A172 (cell line): ENCODE results near the gene SLAIN1. TPM values are rescaled to one million over a fixed set of nuclear protein-coding genes. Genes with fewer than 3 reads are reported as not detected.

Source experiments
- DNase-seq: peaks from one replicate; pipeline ENCODE4 v3.0.0-alpha.2; 2015; ENCODE audit warnings: low spot score
- total RNA-seq: library from RNA; depleted of rRNA; stranded (reverse); fragments of >200 nt; shearing (Covaris generic); gene quantifications from 2 replicates; pipeline ENCODE4 v1.2.3, GENCODE V29; 2014

The SLAIN1 gene
- total RNA-seq, 1 experiment from 2014 or later: 0.03 TPM

DNA sequence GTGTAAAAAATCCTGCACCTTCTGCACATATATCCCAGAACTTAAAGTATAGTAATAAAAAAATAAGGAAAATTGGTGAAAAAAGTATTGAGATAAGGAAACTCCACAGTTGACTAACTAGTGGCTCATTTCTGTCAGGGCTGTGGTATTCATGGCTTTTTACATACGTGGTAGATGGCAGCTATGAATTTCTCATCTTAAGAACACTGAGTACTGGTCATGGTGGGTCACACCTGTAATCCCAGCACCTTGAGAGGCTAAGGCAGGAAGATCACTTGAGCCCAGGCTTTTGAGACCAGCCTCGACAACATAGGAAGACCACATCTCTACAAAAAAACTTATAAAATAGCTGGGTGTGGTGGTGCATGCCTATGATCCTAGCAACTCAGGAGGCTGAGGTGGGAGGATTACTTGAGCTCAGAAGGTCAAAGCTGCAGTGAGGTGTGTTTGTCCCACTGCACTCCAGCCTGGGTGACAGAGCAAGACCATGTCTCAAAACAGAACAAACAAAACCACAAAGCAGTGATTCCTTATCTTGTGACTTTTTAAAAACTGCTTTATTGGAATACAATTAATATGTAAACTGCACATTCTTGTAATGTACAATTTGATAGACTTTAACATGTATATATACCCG lies 16.8 kb downstream of the SLAIN1 start:
- DNase-seq: no peak

DNA sequence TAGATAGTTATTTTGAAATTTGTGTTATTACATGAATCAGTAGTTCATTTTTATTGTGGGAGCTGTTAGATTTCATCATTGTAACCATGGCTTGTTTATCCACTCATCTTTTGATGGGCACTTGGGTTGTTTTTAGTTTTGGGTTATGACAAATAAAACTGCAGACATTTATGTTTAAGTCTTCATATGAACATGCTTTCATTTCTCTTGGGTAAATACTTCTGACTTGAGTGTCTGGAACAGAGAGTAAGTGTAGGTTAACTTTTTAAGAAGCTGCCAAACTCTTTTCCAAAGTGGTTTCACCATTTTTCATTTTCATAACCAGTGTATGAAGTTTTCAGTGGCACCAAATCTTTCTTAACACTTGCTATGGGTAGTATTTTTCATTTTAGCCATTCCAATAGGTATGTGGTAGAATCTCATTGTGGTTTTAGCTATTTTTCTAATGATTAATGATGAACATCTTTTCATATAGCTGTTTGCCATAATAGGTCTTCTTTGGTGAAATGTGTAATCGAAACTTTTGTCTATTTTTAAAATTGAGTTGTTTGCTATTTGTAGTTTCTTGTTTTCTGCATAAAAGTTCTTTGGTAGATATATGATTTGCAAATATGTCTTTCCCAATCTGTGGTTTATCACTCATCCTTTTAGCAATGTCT lies 17.9 kb downstream of the SLAIN1 start:
- no peak for DNase-seq

DNA sequence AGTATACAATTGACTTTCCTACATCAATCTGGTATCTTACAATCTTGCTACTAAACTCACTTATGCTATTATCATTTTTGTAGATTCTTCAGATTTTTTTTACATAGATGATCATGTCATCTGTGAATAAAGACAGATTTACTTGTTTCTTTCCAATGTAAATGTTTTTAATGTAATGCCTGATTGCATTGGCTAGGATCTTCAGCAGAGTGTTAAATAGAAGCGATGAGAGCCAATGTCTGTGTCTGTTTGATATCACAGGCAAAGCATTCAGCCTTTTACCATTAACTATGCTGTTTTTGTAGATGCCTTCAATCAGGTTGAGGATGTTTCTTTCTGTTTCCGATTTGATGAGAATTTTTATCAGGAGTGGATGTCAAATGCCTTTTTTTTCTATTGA lies 19.2 kb downstream of the SLAIN1 start:
- DNase-seq: no peak

DNA sequence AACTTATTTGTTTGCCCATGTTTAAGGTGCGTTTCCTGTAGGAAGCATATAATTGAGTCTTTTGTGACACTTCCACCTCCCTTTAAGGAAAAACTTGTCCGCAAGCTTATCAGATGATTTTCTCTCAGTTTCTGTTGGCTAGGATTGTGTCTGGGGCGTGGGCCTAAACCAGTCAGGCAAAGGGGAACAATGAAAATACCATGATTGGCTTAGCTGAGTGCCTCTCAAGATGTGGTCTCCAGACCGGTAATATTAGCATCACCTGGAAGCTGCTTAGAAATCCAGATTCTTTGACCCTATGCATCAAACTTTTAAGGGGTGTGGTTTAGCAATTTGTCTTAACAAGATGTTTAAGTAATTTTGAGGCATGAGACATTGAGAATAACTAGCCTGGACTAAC lies 20.0 kb downstream of the SLAIN1 start:
- no peak for DNase-seq

DNA sequence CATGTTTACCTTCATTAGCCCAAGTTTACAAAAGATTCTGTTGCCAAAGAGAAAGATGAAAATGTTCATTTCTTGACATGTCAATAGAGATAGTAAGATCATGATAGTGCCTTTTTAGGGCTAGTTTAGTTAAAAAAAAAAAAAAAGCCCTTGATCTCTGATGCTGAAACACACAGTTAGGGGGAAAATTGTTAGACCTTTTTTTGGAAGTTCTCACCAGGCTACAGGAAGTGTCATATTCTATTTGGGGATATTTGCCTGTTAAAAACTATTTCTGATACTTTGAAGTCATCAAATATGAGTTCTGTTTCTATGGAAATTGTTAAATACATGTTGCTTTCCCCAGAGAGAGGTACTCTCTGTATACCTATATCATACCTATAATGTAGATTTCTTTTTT lies 21.6 kb downstream of the SLAIN1 start:
- DNase-seq: no peak

DNA sequence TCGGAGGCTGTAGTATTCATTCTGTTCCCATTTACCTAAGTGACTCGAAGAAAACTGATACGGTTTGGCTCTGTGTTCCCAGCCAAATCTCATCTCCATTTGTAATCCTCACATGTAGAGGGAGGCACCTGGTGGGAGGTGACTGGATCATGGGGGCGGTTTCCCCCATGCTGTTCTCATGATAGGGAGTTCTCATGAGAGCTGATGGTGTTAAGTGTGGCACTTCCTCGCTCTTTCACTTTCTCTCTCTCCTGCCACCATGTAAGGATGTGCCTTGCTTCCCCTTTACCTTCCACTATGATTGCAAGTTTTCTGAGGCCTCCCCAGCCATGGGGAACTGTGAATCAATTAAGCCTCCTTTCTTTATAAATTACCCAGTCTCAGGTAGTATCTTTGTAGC lies 23.5 kb downstream of the SLAIN1 start:
- no peak for DNase-seq

DNA sequence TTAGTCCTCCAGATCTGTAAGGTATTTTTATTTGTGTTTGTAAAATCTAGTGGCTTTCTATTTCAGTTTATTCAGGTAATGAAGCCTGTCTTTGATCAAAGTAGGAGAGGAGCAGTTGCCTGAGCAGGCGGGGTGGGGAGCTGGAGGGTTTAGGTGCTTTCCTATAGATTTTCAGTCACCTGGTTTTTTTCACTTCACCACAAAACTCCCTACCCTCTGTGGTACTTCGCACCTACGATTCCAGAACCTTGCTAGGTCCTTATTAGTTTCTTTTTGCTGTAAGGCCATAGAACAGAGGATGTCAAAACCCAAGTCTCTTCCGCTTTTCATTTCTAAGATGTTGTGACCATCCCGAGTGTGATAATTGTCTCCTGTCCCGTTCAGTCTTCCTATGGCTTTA lies 26.6 kb downstream of the SLAIN1 start:
- no peak for DNase-seq

DNA sequence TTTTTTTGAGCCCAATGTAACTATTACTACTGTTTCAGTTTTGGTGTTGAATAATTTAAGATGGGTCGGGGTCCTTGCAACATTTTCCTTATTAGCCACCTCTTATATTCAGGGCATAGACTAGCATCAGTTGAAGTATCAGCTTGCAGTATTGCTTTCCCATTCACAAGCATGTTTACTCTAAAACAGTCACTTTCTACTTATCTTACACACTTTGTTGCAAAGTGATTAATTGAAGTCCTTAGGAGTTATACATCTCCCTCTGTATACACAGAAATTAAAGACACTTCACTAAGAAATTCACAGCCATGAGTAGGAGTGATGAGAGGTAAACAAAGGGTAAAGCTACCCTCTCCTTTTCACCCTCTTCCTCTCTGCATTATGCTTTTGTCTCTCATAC lies 27.6 kb downstream of the SLAIN1 start:
- no peak for DNase-seq

DNA sequence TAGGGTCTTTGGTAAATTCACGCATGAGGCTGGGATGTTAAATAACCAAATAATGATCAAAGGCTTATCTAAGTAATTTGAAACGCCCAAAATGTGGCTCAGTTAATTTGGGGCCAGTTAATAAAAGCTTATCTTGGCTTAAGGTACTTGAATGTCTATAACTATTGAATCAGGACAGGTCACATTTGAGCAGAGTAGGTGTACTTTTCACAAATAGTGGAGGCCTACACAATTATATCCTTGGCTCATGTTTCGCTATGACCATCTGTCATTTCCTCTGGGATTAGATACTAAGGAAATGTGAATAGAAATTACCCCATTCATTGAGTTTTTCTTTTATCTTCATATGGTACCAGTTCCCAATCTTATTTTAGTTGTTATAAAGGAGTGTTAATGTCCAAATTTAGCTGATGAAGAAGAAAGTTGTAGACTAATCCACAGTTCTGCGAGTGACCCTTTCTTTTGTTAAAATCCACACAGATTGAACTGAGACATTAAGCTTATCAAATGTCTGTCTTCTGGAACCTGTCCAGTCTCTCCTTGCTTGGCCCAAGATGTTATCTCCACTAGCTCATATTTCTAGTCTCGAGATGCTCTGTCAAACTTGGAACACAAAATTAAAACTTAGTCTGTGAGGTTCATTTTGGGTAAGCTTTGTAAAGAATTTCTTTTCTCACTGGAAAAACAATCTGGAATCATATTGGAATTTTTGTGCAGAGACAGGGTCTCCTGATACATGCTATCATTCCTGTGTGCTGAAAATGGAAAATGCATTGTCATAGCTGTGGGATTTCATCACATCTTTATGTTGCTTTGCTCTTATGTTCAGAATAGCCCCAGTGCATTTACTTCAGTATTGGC lies 31.0 kb downstream of the SLAIN1 start:
- DNase-seq: no peak

DNA sequence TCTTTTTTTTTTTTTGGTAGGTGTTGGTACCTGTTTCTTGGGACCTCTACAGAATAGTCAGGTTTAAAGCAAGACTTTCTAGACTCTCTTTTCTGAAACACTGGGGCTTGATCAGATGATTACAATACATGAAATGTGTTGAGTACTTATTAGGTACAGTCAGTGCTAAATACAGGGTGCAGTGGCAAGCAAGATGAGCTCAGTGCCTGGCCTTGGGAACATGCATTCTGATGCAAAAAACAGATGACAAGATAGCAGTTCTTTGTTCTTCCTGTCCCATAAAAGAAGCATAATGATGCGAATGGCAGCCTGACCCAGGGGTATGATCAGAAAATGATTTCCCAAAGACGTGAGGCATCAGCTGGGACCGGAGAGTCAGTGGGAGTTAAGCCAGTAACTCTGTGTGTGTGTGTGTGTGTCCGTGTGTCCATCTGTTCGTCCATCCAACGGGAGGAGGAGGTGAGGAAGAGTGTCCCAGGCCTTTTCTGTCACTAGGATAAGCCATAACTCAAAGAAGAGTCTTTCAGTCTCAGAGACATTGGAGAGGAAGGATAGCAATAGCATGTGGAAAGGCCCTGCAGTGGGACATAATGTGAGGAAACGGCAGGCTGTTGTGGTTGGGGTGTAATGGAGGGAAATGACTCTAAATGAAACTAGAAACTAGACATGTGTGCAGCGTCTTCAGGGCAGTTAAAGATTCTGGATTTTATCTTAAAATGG lies 32.2 kb downstream of the SLAIN1 start:
- no peak for DNase-seq

DNA sequence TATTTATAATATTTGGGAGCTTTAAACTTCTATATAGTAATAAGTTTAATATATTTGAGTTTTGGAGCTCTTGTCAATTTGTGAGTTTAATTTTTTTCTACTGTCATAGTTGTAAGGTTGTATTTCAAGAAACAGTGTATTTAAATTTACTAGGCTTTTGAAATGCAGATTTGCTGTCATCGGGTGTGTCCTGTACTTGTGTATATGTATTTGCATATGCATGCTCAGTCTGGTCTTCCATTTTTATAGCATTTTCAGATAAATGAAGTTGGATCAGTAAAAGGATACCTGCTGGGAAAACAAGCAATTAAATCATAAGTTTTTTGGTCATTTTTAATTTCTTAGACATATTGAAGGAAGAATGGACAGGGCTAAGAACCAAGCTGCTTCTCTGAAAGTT lies 33.1 kb downstream of the SLAIN1 start:
- DNase-seq: no peak

DNA sequence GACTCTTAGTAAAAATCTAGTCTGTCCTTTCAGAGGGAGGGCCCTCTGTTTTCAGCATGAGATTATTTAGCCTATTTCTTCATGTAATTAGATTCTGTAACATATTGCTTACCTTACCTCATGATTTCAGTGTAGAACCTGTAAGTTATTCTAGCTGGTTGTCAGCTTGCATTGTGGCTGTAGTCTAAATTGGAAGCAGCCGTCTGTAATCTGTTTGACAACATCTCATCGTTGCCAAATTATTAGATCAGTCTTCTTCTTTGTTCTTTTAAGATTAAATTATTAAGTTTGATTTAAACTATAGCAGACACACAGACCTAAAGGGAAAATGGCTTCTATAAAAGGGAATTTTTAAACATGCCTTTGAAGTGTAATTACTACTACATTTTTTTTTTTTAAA lies 34.8 kb downstream of the SLAIN1 start:
- no peak for DNase-seq

DNA sequence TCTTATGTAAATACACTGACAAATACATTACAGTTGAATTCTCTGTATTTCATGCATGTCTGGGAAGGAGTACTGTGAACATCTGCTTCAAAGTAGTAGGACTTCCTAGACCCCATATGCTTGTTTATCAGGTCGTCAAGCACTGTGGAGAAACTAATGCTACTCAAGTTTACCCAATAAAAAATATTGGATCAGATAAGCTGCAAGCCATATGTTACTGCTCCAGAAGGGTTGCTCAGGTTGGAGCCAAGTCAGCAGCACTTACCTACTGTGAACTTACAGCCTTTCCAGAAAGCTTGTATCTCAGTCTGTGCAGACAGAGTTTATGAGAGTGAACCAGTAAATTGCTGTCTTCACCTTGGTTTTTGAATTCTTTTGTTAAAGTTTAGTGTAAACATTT lies 36.2 kb downstream of the SLAIN1 start:
- no peak for DNase-seq

DNA sequence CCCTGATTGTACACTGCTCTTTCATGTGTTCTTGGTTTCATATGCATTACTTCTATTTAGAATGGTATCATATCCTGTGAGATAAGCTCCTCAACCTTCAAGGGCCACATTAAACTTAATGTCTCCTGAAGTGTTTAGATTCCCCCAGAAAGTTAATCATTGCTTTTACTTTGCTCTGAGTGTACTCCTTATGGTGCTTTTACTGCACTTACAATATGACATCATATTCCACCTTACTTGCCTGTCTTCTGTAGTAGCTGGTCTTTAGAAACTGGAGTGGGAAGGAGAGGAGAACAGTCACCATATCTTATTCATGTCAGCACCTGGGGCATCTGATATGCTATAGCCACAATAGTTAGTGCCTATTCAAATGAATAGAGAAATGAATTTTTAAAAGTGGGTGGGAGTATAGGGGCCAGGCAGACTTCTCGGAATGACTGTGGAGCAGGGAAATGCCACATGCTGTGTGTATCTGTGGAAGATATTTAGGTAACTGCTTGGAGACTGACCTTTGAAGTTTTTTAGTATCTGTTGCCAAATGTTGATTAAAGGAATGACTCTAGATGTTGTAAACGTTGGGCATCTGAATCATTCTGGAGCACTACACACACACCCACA lies 40.2 kb downstream of the SLAIN1 start:
- DNase-seq: no peak

DNA sequence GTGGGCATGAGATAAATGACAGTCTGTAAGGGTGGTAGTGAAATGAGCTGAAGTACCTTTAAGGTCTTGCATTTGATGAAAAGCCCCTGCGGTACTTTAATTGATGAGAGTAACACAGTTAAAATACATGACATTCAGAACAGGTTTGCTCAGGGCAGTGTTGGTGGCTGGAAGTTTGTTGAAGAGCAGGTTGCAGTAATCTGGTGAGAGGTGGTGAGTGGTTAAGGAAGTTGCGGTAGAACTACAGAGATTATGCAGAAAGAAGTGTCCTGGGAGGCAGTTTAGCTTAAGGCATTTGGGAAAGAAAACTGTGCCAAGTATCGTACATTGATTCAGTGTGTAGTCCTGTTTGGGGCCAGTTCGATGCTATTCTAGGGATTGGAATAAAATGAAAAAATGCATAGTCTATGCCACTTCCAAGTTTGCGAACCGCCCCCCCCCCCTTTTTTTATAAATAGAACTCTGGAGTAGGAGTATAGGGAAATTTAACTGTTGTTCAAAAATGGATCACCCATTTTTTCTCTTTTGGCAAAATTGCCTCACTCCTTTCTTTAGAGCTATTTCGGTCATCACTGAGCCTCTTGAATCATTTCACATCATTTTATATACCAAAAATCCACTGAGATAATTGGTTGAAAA lies 42.7 kb downstream of the SLAIN1 start:
- DNase-seq: no peak

DNA sequence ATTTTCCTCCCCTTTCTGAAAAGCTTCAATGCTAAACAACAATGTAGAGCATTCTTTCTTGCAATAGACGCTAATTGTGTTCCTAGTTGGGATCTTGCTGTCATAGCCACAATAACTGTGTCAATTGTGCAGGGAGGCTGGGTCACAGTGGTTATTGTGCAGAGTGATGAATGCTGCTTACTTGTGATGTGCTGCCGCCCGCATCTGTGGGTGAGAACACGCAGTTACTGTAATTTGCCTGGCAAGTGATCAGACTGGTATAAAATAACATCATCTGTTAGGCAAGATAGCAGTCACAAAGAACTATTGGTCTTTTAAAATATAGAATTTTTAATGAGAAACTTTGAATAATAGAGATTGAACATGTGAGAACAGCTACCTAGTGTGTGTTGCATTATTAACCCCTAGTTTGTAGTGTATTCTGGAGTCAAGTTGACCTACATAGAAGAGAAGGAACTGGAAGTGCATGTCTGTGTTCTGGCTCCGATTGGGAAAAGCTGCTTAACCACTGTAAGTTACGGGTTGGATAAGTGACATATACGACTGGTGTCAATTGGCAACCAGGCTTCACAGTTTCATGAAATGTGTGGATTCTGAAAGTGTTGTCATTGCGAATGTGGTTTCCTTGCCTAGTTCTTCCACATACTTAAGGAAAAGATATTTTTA lies 43.6 kb downstream of the SLAIN1 start:
- no peak for DNase-seq

DNA sequence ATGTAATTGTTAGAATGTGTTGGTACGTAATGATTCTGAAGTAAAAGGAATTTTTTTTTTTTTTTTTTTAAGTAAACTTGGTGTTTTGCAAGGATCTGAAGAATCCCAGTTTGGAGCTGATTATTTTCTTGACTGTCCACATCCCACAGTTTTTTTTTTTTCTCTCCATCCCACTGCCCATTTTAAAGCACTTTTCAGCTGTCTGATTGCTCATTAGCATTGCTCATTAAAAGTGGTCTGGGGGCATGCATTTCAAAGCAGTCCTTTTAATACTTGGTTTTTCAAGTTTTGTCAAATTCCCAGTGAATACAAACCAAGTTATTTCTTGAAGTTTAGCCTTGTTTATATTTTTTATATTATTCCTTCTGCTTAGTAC lies 44.1 kb downstream of the SLAIN1 start:
- DNase-seq: no peak

DNA sequence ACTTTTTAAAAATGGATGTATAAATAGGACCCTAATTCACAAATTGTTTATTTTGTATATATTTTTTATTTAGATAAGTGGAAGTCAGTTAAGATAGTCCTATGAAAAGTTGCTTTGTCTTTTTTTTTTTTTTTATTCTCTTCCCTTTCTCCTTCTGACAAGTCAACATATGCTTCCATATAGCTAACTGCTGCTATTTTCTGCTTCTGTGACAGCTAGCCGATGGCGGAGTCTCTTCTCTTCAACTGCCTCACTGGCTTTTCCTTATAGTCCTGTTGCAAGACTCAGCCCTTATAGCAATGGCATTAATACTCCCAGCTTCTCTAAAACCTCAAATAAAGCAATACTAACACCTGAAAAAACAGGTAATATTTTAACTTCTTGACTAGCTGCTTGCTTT lies 45.3 kb downstream of the SLAIN1 start:
- DNase-seq: no peak

DNA sequence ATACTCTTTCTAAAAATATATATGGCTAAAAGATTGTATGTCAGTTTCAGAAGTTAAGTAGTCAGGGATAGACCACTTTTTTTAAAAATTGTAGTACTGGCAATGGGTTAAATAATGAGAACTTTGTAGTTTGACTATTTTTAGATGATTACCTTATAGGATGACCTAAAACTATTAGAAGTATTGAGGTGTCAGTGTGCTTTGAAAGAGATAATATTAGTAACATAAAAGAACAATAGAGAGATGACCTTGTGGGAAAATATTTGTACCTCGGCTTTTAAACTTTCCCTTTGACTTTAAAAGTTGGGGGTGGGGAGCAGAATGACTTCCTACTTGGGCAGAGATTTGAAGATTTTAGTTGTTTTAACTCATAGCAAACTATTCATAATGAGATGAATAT lies 48.3 kb downstream of the SLAIN1 start:
- DNase-seq: no peak

DNA sequence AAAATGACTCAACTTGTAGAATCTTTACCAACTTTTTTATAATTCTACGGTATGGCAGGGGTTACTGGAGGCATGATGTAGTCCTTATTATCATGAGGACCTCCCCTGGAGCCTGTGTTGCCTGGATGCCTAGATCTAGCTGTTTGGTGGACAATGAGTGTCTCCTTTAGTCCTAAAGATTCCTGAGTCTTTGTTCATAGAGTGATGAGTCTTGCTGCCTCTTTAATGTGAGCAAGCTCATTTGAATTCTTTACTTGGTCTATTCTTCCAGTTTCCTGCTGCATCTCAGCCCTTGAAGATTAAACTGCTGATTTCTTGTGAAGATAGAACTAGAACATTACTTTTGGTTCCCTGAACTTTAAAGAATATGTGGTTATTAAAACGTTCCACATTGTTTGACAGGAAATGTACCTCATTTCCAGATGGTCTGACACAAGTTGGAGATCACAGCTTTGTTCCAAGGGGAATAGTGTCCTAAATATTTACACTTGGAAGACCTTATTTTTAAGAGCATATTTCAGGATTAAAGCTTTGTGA lies 51.9 kb downstream of the SLAIN1 start:
- no peak for DNase-seq
